Endothelial cell of umbilical vein (primary cell): ENCODE measurements around the gene PLD4. TPM values are rescaled to one million over a fixed set of nuclear protein-coding genes. Genes with fewer than 3 reads are reported as not detected.

ENCODE experiments used
- BruUV-seq: library from RNA; stranded (reverse); fragments of 400-500 nt; replicated peaks from 2 replicates; lab custom pipeline; 2021; lab: Mats Ljungman, UMichigan
- CTCF ChIA-PET: fragments of 300-600, 350-600 bp; sonication (Branson Sonifier 250); formaldehyde crosslinking; loops from one replicate; lab custom pipeline; 2021; ENCODE audit warnings: antibody characterized with exemption, inconsistent platforms; lab: Charles Lee
- POLR2A ChIA-PET: fragments of 300-600, 350-600 bp; sonication (Branson Sonifier 250); formaldehyde crosslinking; loops from one replicate; lab custom pipeline; 2021; ENCODE audit warnings: antibody characterized with exemption, inconsistent platforms; lab: Charles Lee
- DNase-seq: peaks from one replicate; pipeline ENCODE4 v3.0.0-alpha.2; 2011; ENCODE audit warnings: low read depth, low spot score
- FAIRE-seq: peaks from 2 replicates; lab custom pipeline; 2011; peaks lifted over from hg19 to GRCh38; lab: Jason Lieb, UNC
- H2AFZ ChIP-seq: 2 replicates; pipeline ENCODE4 v1.6.0; 2012; ENCODE audit warnings: low read depth, low read length, control low read depth, inconsistent platforms
- H3K27ac ChIP-seq: 2 replicates; pipeline ENCODE4 v1.5.1; 2011; ENCODE audit warnings: low read depth, mild to moderate bottlenecking, control low read depth, low read length, moderate library complexity; ENCODE audit not compliant: insufficient read depth
- H3K27me3 ChIP-seq, 2 experiments: 2 replicates each; pipeline versions ENCODE4 v1.6.0 to v1.6.1; 2011; ENCODE audit warnings: low read length in 2 of 2, mixed read lengths in 1 of 2; ENCODE audit not compliant: control insufficient read depth in 2 of 2, insufficient read depth in 2 of 2
- H3K36me3 ChIP-seq, 2 experiments: 2 replicates in 1 of 2; 3 replicates in 1 of 2; pipeline ENCODE4 v1.5.1; 2011; ENCODE audit warnings: low read length in 2 of 2, mild to moderate bottlenecking in 1 of 2, moderate library complexity in 1 of 2; ENCODE audit not compliant: control insufficient read depth in 2 of 2, insufficient read depth in 2 of 2; ENCODE audit errors: extremely low read depth in 1 of 2
- H3K4me1 ChIP-seq: 3 replicates; pipeline ENCODE4 v1.5.1; 2011; ENCODE audit warnings: mild to moderate bottlenecking, low read length; ENCODE audit not compliant: control insufficient read depth, insufficient read depth; ENCODE audit errors: extremely low read depth
- H3K4me2 ChIP-seq: 2 replicates; pipeline ENCODE4 v1.6.1; 2011; ENCODE audit warnings: low read length, control low read depth, mixed read lengths; ENCODE audit not compliant: insufficient read depth
- H3K4me3 ChIP-seq, 3 experiments: fragments of 200-600 bp in 1 of 3; sonication (generic), shearing (Covaris generic) in 1 of 3; replicated peaks in 1 of 3; 2 replicates each; pipeline ENCODE4 v1.5.1; 2011 to 2016; ENCODE audit warnings: control low read depth in 3 of 3, low read length in 3 of 3, mild to moderate bottlenecking in 2 of 3, inconsistent platforms in 1 of 3, low read depth in 1 of 3, moderate library complexity in 1 of 3; ENCODE audit not compliant: insufficient read depth in 1 of 3
- H3K79me2 ChIP-seq: 2 replicates; pipeline ENCODE4 v1.6.0; 2012; ENCODE audit warnings: low read length, inconsistent platforms; ENCODE audit not compliant: control insufficient read depth, insufficient read depth
- H3K9ac ChIP-seq: replicated peaks from 2 replicates; pipeline ENCODE3; 2011; ENCODE audit warnings: low read length, control low read depth; ENCODE audit not compliant: insufficient read depth; ENCODE audit errors: extremely low read depth
- H3K9me1 ChIP-seq: replicated peaks from 3 replicates; pipeline ENCODE4 v1.6.0; 2011; ENCODE audit warnings: mild to moderate bottlenecking, low read length; ENCODE audit not compliant: control insufficient read depth, insufficient read depth; ENCODE audit errors: extremely low read depth
- H3K9me3 ChIP-seq: replicated peaks from 2 replicates; pipeline ENCODE4 v1.5.1; 2012; ENCODE audit warnings: low read length, inconsistent platforms; ENCODE audit not compliant: control insufficient read depth, insufficient read depth
- H4K20me1 ChIP-seq: replicated peaks from 2 replicates; pipeline ENCODE3; 2011; ENCODE audit warnings: mild to moderate bottlenecking, low read length; ENCODE audit not compliant: control insufficient read depth, insufficient read depth; ENCODE audit errors: extremely low read depth
- CTCF ChIP-seq, 2 donors: IDR thresholded peaks; 1 replicate in 1 of 2; 2 replicates in 1 of 2; pipeline ENCODE4 v1.5.1; 2011; ENCODE audit warnings: low read length in 2 of 2, mild to moderate bottlenecking in 2 of 2, moderate library complexity in 2 of 2, control low read depth in 1 of 2, inconsistent platforms in 1 of 2, low read depth in 1 of 2; ENCODE audit not compliant: insufficient read depth in 1 of 2; ENCODE audit errors: extremely low read depth in 1 of 2
- JUN ChIP-seq: IDR thresholded peaks from 2 replicates; pipeline ENCODE4 v1.6.1; 2011; ENCODE audit warnings: borderline replicate concordance, low read depth; ENCODE audit not compliant: insufficient read length, insufficient read depth
- MAX ChIP-seq: IDR thresholded peaks from 2 replicates; pipeline ENCODE4 v1.6.1; 2011; ENCODE audit not compliant: insufficient read depth, insufficient read length
- MYC ChIP-seq: IDR thresholded peaks from one replicate; pipeline ENCODE4 v1.6.1; 2011; ENCODE audit warnings: mild to moderate bottlenecking, low read depth, low read length
- POLR2A ChIP-seq: IDR thresholded peaks from 2 replicates; pipeline ENCODE4 v1.6.1; 2012; ENCODE audit warnings: low read depth, mild to moderate bottlenecking, control low read depth, low read length
- POLR2AphosphoS5 ChIP-seq: IDR thresholded peaks from 2 replicates; pipeline ENCODE4 v1.6.1; 2012; ENCODE audit warnings: low read depth, mild to moderate bottlenecking, control low read depth, low read length, moderate library complexity; ENCODE audit not compliant: insufficient read depth
- dilution Hi-C: fragments of 300-500 bp; cut with MboI; formaldehyde crosslinking; loops from one replicate; pipeline ENCODE4 v1.15.0; 2019; ENCODE audit warnings: low sequenced_read_pairs; ENCODE audit not compliant: extremely low pct_ligation_motif_present
- intact Hi-C: fragments of 100-400 bp; cut with micrococcal nuclease; formaldehyde crosslinking; loops from one replicate; pipeline ENCODE4 v1.10.0; 2022
- polyA plus RNA-seq, 4 experiments: library from polyadenylated mRNA; depleted of rRNA in 3 of 4; stranded (reverse) in 3 of 4; unstranded in 1 of 4; fragments of >200 nt; gene quantifications; 2 replicates each; pipeline versions ENCODE4 v1.2.1 to v1.2.3, GENCODE V29; 2011 to 2012; ENCODE audit warnings: missing spikeins in 1 of 4
- total RNA-seq: library from RNA; stranded (reverse); gene quantifications from 2 replicates; pipeline ENCODE4 v1.2.3, GENCODE V29; 2021

Gene PLD4
- total and polyA plus RNA-seq, 2 donors (not counting 3 experiments of a cell fraction or from before 2014, with no cell fraction given) = 0.01 to 0.11 TPM

- Histone ChIP-seq H3K27ac (no peak overlapping the region), H3K9me1 (no peaks in the 10 kb centered on the region), H3K9me3 (no peaks in the 10 kb centered on the region), H2AFZ (no peak overlapping the region), H3K4me1 (no peaks in the 10 kb centered on the region), H3K79me2 (no peaks in the 10 kb centered on the region), H3K4me3 (no peak overlapping the region), H3K4me2 (no peak overlapping the region), H3K9ac (no peak overlapping the region), H3K36me3 (peaks cover 0 to 21% of the 10 kb centered on the region in 2 experiments), H3K27me3 (no peaks in the 10 kb centered on the region), H4K20me1 (no peaks in the 10 kb centered on the region)
- dilution Hi-C loops = no loop called here
- FAIRE-seq = no peak
- no peak for TF ChIP-seq MAX
- no peak for TF ChIP-seq POLR2A
- TF ChIP-seq CTCF (IDR thresholded peaks at IDR 0.05; ENCODE audit: extremely low read depth in 1 of 2, insufficient read depth in 1 of 2, low read depth in 1 of 2, low read length in 2 of 2) = no peak
- no peak for TF ChIP-seq POLR2AphosphoS5
- no peak for TF ChIP-seq JUN
- TF ChIP-seq MYC = no peak
- CTCF ChIA-PET = no interaction called here
- POLR2A ChIA-PET = no interaction called here
- no TSS peak for BruUV-seq
- DNase-seq = no peak
- intact Hi-C loops = no loop called here
These were observed 46.7 kb upstream of the PLD4 start for GRCh38 chr14:104877806-104878550.
